Measurements from ENCODE around the gene MUS81. TPM values are rescaled to one million over a fixed set of nuclear protein-coding genes. Genes with fewer than 3 reads are reported as not detected.

MUS81 gene
- total and polyA plus RNA-seq, 9 donors = 15.9 to 87.0 (median 55.7) TPM

DNA sequence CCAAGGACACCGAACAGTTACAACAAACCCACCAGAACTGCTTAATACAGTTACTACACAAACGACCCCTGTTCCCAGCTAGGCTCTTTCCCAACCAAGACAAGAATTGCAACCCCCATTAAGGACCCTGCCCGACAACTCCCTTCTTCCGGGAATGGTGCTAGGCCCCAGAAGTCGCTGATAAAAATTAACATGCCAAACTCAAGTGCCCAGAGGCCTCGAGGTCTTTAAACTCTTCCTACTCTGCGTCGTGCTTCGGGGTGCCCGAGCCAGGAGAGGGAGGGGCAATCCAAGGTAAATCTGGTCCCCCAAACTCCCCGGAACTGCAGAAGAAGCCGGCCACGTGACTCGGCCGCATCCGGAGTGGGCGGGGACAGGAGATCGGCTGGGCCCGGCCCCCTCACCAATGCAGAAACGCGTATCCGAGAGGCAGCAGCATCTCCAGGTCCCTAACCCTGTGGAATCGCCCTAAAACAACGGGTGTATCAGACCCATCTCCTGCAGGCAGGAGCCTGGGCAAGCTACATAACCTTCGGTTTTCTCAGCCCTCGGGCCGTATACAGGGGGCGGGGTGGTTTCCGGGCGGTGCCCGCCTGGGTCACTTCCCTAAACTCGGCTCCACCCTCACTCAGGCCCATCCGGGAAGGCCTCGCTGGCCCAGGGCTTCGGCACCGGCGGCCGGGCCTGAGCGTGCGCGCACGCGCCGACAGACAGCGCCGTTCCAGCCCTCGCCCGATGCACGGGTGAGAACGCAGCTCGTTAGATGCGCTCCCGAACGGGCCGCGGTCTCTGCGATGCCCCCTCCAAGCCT is 3.3 kb upstream of the MUS81 start:
- DNase-seq = peak; percentile 73 to 86 (median 82)
- TF ChIP-seq EP300 (IDR thresholded peaks at IDR 0.05) (peak; percentile 80), POLR2A (IDR thresholded peaks at IDR 0.05) (peak; percentile 60)
- TF ChIP-seq, protein P1, sequence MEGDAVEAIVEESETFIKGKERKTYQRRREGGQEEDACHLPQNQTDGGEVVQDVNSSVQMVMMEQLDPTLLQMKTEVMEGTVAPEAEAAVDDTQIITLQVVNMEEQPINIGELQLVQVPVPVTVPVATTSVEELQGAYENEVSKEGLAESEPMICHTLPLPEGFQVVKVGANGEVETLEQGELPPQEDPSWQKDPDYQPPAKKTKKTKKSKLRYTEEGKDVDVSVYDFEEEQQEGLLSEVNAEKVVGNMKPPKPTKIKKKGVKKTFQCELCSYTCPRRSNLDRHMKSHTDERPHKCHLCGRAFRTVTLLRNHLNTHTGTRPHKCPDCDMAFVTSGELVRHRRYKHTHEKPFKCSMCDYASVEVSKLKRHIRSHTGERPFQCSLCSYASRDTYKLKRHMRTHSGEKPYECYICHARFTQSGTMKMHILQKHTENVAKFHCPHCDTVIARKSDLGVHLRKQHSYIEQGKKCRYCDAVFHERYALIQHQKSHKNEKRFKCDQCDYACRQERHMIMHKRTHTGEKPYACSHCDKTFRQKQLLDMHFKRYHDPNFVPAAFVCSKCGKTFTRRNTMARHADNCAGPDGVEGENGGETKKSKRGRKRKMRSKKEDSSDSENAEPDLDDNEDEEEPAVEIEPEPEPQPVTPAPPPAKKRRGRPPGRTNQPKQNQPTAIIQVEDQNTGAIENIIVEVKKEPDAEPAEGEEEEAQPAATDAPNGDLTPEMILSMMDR (IDR thresholded peaks at IDR 0.05) = no peak
- intact Hi-C loops (cut with DNase I) = no loop called here
- H3K4me3 ChIP-seq = peak overlapping the region; percentile 70
- no peaks in the 10 kb centered on the region for H3K9me3 ChIP-seq
- no peaks in the 10 kb centered on the region for H3K27me3 ChIP-seq
- H3K4me1 ChIP-seq (ENCODE audit: insufficient read depth) = peaks cover 4% of the 10 kb centered on the region
- WGBS, 3 donors = 2 to 3% (median 2%) methylated on average over 35 to 57 of the region's 57 CpGs
- H3K36me3 ChIP-seq = no peaks in the 10 kb centered on the region
- peak overlapping the region; percentile 77 to 86 for H3K27ac ChIP-seq

DNA sequence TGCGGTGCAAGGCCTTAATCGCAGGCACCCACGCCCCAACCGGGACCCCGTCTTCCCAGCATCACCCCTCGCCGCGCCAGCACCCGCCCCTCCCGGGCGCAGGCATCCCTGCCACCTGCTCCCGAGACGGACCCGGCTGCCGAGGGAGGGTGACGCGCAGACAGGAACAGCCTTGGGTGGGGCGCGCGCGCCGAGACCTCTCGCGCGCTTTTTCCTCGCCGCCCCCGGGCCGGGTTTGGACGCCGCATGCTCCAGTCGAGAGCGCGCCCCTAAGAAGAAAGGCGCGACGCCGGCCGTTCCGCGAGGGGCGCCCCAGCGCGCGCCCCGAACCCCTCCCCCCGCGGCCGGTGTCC is 2.8 kb upstream of the MUS81 start:
- H3K27me3 ChIP-seq = no peaks in the 10 kb centered on the region
- H3K36me3 ChIP-seq = no peaks in the 10 kb centered on the region
- peaks cover 4% of the 10 kb centered on the region for H3K4me1 ChIP-seq (ENCODE audit: insufficient read depth)
- H3K9me3 ChIP-seq = no peaks in the 10 kb centered on the region
- TF ChIP-seq EP300 (IDR thresholded peaks at IDR 0.05) (no peak), POLR2A (IDR thresholded peaks at IDR 0.05) (no peak)
- TF ChIP-seq, protein P1 (IDR thresholded peaks at IDR 0.05) = no peak
- peak overlapping the region; percentile 70 for H3K4me3 ChIP-seq
- H3K27ac ChIP-seq = peak overlapping the region; percentile 77 to 86
- 0% methylated on average over 18 to 49 of the region's 49 CpGs for WGBS, 3 donors
- peak; percentile 56 to 79 (median 75) for DNase-seq
- intact Hi-C loops (cut with DNase I) = no loop called here

DNA sequence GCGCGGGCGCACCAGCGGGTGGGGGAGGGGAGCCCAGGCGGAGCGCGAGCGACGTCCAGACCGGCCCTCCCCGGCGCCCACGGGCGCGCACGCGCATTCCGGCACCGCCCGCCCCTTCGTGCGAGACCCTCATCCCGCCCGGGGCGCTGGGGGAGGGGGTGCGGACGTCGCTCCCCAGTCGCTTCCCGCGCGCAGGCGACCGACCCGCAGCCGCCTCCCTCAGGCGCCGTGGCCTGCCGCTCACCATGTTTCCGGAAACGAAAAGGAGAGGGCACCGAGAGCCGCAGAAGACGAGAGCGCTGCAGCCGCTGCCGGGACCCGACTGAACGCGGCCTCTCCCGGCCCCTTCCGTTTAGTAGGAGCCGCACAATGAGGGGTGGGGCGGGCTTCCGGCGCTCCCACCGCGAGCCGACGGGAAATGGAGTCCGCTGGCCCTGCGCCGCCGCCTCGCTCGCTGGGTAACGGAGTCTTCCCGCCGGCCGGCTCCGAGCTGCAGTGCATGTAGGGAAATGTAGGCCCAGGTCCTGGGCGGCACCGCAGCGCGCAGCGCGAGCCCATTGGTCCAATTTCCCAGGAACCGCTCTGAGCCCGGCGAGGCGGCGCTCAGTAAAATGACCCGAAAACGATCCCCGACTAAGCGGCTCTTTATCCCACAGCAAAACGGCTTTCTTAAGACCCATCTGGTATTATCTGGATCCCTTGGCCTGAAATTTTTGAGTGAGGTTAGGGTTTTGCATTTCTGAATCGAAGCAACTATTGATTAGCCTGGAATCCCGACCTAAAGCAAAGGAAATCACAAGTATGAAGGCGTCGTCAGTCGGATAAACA is 2.2 kb upstream of the MUS81 start, which contains the start of gene CFL1:
TSS of gene CFL1 (minus strand) at position 328 of the 828 bp plus-strand sequence. CDS start at position 247, 81 bp downstream.
- TF ChIP-seq, protein P1 (IDR thresholded peaks at IDR 0.05) = peak in 1 of 3 donors; percentile 26
- peak; percentile 97 for TF ChIP-seq POLR2A (IDR thresholded peaks at IDR 0.05)
- TF ChIP-seq EP300 (IDR thresholded peaks at IDR 0.05) = peak; percentile 40
- H3K9me3 ChIP-seq = no peaks in the 10 kb centered on the region
- H3K4me1 ChIP-seq (ENCODE audit: insufficient read depth) = peaks cover 4% of the 10 kb centered on the region
- intact Hi-C loops (cut with DNase I) = no loop called here
- H3K36me3 ChIP-seq = no peaks in the 10 kb centered on the region
- H3K4me3 ChIP-seq = peak within 1 kb of the TSS; percentile 78
- 0 to 1% (median 1%) methylated on average over 43 to 92 of the region's 92 CpGs for WGBS, 3 donors
- H3K27me3 ChIP-seq = no peaks in the 10 kb centered on the region
- peak; percentile 97 to 99 (median 98) for DNase-seq
- H3K27ac ChIP-seq = peak within 1 kb of the TSS; percentile 77 to 90

DNA sequence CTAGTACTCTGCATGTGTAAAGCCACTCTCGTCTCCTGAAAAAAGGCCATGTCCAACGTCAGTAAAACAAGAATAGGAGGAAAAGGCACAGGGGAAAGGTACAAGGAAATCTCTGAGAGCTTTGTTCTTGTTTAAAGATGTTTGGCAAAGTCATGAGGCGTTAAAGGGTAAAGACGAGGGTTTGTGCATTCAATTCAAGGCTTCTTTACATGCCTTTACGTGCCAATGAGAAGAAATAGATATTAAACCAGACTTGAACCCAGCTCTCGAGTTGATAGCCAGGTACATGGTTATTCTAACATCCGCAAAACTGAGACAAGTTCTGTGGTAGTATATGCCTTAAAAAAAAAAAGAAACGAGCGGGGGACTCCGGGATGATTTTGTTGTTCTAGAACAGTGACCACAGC is 1.5 kb upstream of the MUS81 start:
- H3K27ac ChIP-seq = peak overlapping the region; percentile 66 to 90
- no peak for DNase-seq
- intact Hi-C loops (cut with DNase I) = no loop called here
- no peaks in the 10 kb centered on the region for H3K27me3 ChIP-seq
- peak overlapping the region; percentile 78 for H3K4me3 ChIP-seq
- WGBS, 3 donors = 0% methylated on average over 10 of the region's 10 CpGs
- H3K4me1 ChIP-seq (ENCODE audit: insufficient read depth) = peaks cover 4% of the 10 kb centered on the region
- H3K9me3 ChIP-seq = no peaks in the 10 kb centered on the region
- no peaks in the 10 kb centered on the region for H3K36me3 ChIP-seq
- TF ChIP-seq EP300 (IDR thresholded peaks at IDR 0.05) = no peak

Measured in ovary (tissue), 9 donors.